Hair follicular keratinocyte (primary cell): ENCODE results near the gene PABPC5. TPM values are rescaled to one million over a fixed set of nuclear protein-coding genes. Genes with fewer than 3 reads are reported as not detected.

Experiments
- total RNA-seq: library from RNA; depleted of rRNA; stranded (reverse); fragments of >200 nt; gene quantifications from 2 replicates; pipeline ENCODE4 v1.2.3, GENCODE V29; 2015

Gene PABPC5
- 0.08 TPM in 1 of 2 replicates, not detected in the other for total RNA-seq

GRCh38 chrX:91434351-91435168, at the start of gene PABPC5:
PABPC5 (plus strand) TSS chrX:91434839; CDS start chrX:91435578, 739 bp downstream.

